Central memory CD8-positive, alpha-beta T cell (primary cell): Measurements from ENCODE around the gene TLE7.

Source experiments
- ATAC-seq: fragments of 150-1000 bp; cut with Tn5 transposase; replicated peaks from 2 replicates; pipeline ENCODE4 v1.10.0; 2022; ENCODE audit warnings: mild to moderate bottlenecking, moderate FRiP score, moderate number of reproducible peaks; ENCODE audit not compliant: poor library complexity, severe bottlenecking; ENCODE audit errors: extremely low read depth
- DNase-seq, 2 donors: peaks; one replicate each; pipeline ENCODE4 v3.0.0; 2021; ENCODE audit warnings: low spot score in 2 of 2
- H3K27ac Mint-ChIP-seq: one replicate; pipeline ENCODE4 v1.8.0; 2022; ENCODE audit warnings: low read depth, mild to moderate bottlenecking, moderate library complexity, mixed read lengths
- H3K27me3 Mint-ChIP-seq: one replicate; pipeline ENCODE4 v1.8.0; 2022; ENCODE audit warnings: mixed read lengths
- H3K36me3 Mint-ChIP-seq: one replicate; pipeline ENCODE4 v1.8.0; 2022; ENCODE audit warnings: mild to moderate bottlenecking, moderate library complexity, mixed read lengths; ENCODE audit not compliant: insufficient read depth
- H3K4me1 Mint-ChIP-seq: one replicate; pipeline ENCODE4 v1.8.0; 2022; ENCODE audit warnings: mixed read lengths
- H3K4me3 Mint-ChIP-seq: one replicate; pipeline ENCODE4 v1.8.0; 2022; ENCODE audit warnings: mild to moderate bottlenecking, moderate library complexity, mixed read lengths
- H3K9me3 Mint-ChIP-seq: one replicate; pipeline ENCODE4 v1.8.0; 2022; ENCODE audit warnings: mixed read lengths

Gene TLE7

DNA sequence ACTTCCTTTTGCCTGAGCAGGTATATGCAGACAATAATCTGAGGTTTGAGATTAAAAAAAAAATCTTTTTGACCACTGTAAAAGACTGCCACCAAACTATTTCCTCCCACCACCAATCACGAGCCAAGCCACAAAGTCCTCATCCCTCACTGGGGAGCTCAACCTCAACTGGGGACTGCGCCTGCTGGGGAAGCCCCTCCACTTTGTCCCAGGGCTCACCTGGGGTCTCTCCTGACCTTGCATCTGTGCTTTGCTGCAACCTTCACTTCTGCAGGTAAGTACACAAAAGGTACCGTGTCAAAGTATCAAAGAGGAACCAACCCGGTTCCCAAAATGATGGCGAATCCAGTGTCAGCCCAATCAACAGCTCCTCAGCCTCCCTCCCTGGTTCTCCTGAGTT is 35.5 kb downstream of the TLE7 start:
- ATAC-seq (no peak), DNase-seq (no peak)
- Mint-ChIP-seq H3K4me1 (peaks cover 9% of the 10 kb centered on the region), H3K4me3 (no peak overlapping the region), H3K27me3 (peaks cover 94% of the 10 kb centered on the region), H3K27ac (peak overlapping the region; percentile 24), H3K36me3 (peaks cover 2% of the 10 kb centered on the region), H3K9me3 (no peaks in the 10 kb centered on the region)

DNA sequence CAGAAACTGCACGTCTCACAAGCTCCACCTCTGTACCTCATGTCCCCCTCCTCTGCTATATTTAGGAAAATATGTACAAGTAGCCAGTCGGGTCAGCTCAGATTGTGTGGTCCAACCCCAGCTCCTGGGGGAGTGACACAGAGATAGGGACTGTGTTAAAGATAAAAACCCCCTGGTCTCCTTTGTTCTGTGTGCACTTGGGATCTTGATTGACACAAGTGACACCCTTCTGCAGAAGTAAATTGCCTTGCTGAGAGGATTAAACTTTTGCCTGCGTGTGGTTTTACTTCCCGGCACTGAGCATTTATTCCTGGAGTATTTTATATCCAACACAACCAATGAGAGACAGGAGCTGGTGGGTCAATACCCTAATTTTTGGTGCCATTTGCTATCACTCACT is 37.5 kb downstream of the TLE7 start:
- H3K36me3 Mint-ChIP-seq: peaks cover 2% of the 10 kb centered on the region
- H3K9me3 Mint-ChIP-seq: no peaks in the 10 kb centered on the region
- H3K27me3 Mint-ChIP-seq: peaks cover 91% of the 10 kb centered on the region
- H3K4me3 Mint-ChIP-seq: no peak overlapping the region
- H3K27ac Mint-ChIP-seq: no peak overlapping the region
- ATAC-seq (no peak), DNase-seq (no peak)
- H3K4me1 Mint-ChIP-seq: peaks cover 9% of the 10 kb centered on the region

DNA sequence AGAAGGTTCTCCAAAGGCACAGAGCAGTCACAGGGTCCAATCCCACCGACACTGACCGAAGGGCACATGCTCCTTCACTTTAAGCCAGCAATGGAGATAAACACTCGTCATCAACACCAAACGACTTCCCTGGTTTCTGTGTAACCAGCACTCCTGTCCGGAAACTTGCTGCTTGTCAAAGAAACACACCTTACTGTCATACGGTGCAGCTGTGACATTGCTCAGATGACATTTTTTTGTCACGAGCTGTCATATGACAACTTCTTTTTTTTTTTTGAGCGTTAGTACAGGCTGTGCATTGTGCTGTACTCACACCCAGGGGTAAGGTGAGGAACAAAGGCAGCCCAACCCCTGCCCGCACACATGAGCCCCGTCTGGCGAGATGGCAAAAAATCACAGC is 39.2 kb downstream of the TLE7 start:
- Mint-ChIP-seq H3K27me3 (peaks cover 85% of the 10 kb centered on the region), H3K4me1 (peaks cover 5% of the 10 kb centered on the region), H3K36me3 (peaks cover 2% of the 10 kb centered on the region), H3K9me3 (no peaks in the 10 kb centered on the region), H3K27ac (no peak overlapping the region), H3K4me3 (no peak overlapping the region)
- ATAC-seq: no peak
- no peak for DNase-seq

DNA sequence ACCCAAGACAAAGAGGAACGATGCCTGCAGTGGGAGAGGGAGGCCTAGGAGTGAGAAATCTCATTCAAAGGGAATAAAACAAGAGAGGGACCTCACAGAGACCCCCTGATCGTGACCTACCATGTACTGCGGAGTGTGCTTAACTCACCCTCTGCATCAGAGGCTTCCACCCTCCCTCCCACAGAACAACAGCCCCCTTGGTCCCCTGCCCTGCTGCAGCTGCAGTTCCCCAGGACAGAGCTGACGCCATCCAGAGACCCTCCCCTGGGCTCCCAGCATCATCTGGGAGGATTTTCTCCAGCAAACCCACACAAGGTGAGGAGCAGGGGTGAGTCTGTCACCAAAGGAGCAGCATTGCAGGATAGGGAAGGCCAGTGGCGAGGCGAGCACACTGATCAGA is 39.8 kb downstream of the TLE7 start:
- no peak overlapping the region for H3K4me3 Mint-ChIP-seq
- H3K9me3 Mint-ChIP-seq: no peaks in the 10 kb centered on the region
- H3K4me1 Mint-ChIP-seq: no peaks in the 10 kb centered on the region
- ATAC-seq (no peak), DNase-seq (no peak)
- H3K27me3 Mint-ChIP-seq: peaks cover 82% of the 10 kb centered on the region
- H3K36me3 Mint-ChIP-seq: peaks cover 2% of the 10 kb centered on the region
- no peak overlapping the region for H3K27ac Mint-ChIP-seq

DNA sequence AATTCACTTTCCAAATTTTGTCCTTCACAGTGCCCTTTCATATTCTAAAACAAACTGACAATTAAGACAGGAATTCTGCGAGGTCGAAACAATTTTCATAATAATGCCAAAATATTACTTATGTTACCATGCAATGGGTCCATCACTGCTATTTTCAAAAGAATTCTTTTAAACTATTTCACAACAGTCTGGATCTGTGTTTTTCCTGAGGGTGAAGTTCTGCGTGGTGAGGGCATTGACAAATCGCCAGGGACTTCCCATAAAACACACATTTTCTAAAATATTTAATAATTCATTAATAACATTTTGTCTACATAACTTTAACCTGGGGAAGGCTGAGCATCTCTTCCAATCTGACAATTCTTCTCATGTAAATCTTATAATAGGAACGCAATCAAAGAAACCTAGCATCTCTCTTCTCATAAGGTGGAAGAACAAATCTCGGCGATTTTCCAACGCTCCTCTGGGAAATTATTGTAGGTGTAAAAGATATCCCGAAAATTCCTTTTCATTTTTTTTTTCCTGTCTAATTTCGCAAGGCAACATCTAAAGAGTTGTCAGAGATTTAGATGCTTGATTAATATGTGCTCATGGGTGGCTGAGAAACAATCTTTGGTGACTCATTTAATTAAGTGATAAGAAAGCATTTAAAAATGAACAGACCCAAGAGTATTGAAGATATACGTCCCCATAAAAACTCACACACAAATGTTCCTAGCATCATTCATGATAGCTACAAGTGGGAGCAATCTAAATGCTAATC is 41.9 kb downstream of the TLE7 start:
- no peak for ATAC-seq
- no peak for DNase-seq
- no peaks in the 10 kb centered on the region for H3K36me3 Mint-ChIP-seq
- peaks cover 86% of the 10 kb centered on the region for H3K27me3 Mint-ChIP-seq
- no peak overlapping the region for H3K27ac Mint-ChIP-seq
- no peaks in the 10 kb centered on the region for H3K9me3 Mint-ChIP-seq
- H3K4me1 Mint-ChIP-seq: no peaks in the 10 kb centered on the region
- H3K4me3 Mint-ChIP-seq: no peak overlapping the region

DNA sequence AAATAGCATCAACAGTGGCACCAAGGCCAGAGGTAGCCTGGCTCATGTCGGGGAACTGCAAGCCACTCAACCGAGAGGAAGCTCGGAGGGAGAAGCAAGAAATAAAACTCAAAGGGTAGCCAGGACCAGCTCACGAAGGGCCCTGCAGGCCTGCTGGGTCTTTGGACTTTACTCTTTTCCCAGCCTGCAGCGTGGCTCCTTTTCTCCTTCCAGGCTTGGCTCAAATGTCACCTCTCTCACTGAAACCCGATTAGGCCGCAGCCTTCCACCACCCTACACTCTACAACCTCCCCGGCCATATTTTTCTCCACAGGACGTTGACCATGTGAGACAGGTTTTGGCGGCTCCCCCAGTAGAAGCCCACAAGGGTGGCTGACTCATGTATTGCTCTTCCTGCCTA is 45.3 kb downstream of the TLE7 start:
- DNase-seq: no peak
- Mint-ChIP-seq H3K27ac (no peak overlapping the region), H3K36me3 (no peaks in the 10 kb centered on the region), H3K27me3 (peaks cover 88% of the 10 kb centered on the region), H3K4me3 (no peak overlapping the region), H3K4me1 (no peaks in the 10 kb centered on the region), H3K9me3 (no peaks in the 10 kb centered on the region)
- ATAC-seq: no peak

DNA sequence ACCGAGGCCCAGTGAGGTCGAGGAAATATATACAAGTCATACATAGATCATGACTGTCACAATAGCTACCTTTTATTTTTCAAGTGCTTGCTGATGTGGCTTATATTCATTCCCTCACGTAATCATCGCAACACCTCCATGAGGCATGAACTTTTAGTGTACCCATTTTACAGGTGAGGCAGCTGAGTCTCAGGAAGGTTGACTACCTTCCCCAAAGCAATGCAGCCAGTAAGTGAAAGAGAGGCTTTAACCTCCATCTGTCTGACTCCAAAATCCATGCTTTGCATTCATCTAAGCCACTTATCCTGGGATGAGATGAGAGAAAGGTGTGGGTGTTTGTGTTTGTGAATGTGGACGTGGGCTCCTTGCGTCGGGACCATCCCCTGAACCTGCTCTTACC is 52.5 kb downstream of the TLE7 start:
- no peaks in the 10 kb centered on the region for H3K9me3 Mint-ChIP-seq
- no peak overlapping the region for H3K4me3 Mint-ChIP-seq
- H3K27ac Mint-ChIP-seq: no peak overlapping the region
- peaks cover 2% of the 10 kb centered on the region for H3K36me3 Mint-ChIP-seq
- H3K4me1 Mint-ChIP-seq: no peaks in the 10 kb centered on the region
- DNase-seq (no peak), ATAC-seq (no peak)
- H3K27me3 Mint-ChIP-seq: peaks cover 71% of the 10 kb centered on the region

DNA sequence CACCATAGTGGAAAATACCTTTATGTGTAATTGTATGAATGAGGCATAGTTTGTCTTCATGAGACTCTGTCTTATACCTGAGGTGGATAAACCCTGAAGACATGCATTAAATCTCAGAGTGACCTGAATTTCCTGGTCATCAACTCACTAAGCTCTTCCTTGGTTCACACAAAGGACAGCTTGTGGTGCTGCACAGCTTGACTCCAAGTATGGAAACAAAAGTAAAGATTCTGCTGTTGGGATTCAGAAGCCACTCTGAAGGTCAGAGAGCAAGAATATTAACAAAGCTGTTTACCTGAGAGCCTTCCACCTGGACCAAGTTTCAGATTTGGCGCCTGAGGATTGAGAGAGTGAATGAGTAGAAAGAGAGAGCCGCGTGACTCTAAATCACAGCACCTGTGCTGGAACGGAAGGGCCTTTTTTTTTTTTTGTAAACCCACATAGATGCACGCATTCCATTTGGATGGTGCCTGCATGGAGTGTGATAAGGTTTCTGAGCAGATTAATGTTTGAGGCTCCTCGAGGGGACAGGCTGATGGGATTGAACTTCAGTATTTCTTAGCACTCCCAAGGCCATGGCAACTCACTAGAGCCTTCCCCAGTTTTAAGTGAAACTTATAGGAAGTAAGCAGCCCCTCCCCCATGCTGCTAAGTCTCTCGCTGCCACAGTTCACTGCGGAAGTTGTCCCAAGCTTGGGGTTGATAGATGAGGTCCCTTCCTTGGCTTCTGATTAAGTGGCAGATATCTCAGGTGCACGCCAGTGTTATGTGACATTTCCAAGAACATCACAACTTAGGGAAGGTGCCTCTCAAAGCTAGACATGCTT is 54.6 kb downstream of the TLE7 start:
- Mint-ChIP-seq H3K27me3 (peaks cover 50% of the 10 kb centered on the region), H3K9me3 (no peaks in the 10 kb centered on the region), H3K4me1 (no peaks in the 10 kb centered on the region), H3K4me3 (no peak overlapping the region), H3K36me3 (peaks cover 2% of the 10 kb centered on the region), H3K27ac (no peak overlapping the region)
- DNase-seq (no peak), ATAC-seq (no peak)

DNA sequence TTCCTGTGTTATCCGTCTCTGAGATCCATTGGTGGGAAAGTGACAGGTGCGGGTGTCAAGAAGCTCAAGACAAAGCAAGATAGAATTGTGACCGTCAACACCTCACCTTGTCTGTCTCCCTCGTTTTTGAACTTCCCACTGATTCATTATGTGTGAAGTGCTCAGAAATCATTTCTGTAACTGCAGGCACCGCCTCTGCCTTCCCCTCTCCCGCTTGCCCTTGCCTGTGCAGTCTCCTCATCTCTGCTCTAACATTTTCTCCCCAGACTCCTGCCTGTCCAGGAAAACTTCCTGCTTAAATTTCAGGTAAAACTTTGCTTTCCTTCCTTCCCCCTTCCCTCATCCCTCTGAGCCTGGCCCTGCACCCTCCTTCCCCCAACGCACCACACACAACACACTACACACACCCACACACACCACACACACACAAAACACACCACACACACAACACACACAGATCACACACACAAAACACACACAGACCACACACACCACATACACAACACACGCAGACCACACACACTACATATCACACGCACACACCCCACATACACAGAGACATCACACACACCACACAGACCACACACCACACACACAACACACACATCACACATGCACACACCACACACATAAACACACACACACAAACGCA is 57.7 kb downstream of the TLE7 start:
- peaks cover 2% of the 10 kb centered on the region for H3K36me3 Mint-ChIP-seq
- H3K9me3 Mint-ChIP-seq: no peaks in the 10 kb centered on the region
- ATAC-seq (no peak), DNase-seq (no peak)
- H3K4me1 Mint-ChIP-seq: no peaks in the 10 kb centered on the region
- peaks cover 32% of the 10 kb centered on the region for H3K27me3 Mint-ChIP-seq
- no peak overlapping the region for H3K27ac Mint-ChIP-seq
- no peak overlapping the region for H3K4me3 Mint-ChIP-seq

DNA sequence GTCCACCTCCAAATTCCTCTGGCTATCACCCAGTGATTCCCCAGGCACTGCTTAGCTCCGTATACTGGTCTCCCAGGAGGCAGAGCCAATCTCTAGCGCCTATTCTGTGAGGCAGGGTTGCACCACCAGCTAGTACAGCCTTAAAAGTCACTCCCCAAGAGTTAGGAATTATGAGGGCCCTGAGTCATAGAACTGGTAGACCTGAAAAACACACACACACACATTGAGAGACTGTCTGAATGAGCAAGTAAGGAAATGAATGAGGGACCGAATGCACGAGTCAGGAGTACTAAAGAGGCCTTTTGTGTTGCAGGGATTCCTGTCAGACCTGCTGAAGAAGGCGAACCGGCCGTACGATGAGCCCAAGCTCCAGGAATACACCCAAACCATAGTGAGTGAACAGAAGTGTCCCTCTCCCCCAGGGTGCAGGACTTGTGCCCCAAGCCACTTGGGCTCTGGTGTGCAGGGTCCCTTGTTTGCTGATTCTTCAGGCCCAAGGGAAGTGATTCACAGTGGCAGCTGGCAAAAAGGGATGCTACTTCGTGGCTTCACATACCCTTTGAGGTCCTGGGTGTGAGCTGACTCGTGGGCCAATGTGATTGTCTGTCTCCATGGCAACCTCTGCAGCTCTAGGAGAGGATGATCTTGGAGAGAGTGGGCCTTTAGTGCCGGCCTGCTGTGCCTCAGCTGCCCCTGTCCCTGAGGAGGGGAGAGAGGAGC is 58.6 kb downstream of the TLE7 start:
- H3K9me3 Mint-ChIP-seq: no peaks in the 10 kb centered on the region
- H3K27ac Mint-ChIP-seq: no peak overlapping the region
- no peaks in the 10 kb centered on the region for H3K4me1 Mint-ChIP-seq
- peaks cover 33% of the 10 kb centered on the region for H3K27me3 Mint-ChIP-seq
- no peak for ATAC-seq
- no peak for DNase-seq
- H3K4me3 Mint-ChIP-seq: no peak overlapping the region
- H3K36me3 Mint-ChIP-seq: peaks cover 2% of the 10 kb centered on the region

DNA sequence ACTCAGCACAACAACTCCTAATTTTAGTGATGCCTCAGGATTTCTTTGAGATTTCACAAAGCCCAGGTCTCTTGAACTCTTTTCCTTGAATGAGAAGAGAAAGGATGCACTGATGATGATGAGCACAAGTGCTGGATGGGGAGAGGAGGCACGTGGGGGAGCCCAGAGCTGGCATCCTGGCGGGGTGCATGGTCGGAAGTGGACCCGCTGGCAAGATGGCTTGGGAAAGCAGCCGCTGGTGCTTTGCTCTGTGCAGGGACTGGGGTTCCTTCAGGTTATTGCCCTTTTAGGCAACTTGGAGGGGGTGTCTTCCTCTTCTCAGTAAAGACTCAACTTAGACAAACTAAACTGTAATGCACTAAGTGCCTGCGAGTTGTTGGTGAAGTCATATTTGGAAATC is 61.0 kb downstream of the TLE7 start:
- Mint-ChIP-seq H3K4me3 (no peak overlapping the region), H3K9me3 (no peaks in the 10 kb centered on the region), H3K27me3 (peaks cover 24% of the 10 kb centered on the region), H3K27ac (no peak overlapping the region), H3K4me1 (no peaks in the 10 kb centered on the region), H3K36me3 (peaks cover 1% of the 10 kb centered on the region)
- no peak for DNase-seq
- no peak for ATAC-seq
